Right lobe of liver (tissue), 4 donors: ENCODE results near the gene MYO3B.

Experiments used
- POLR2A ChIP-seq: fragments of 450-650 bp; IDR thresholded peaks from one replicate; pipeline ENCODE4 v1.6.1; 2017; ENCODE audit warnings: antibody characterized with exemption, mild to moderate bottlenecking
- TF ChIP-seq, protein P1 (sequence below), 4 donors: fragments of 200-600 bp in 3 of 4; fragments of 450-650 bp in 1 of 4; IDR thresholded peaks; one replicate each; pipeline versions ENCODE4 v1.5.1 to v1.8.0; 2016 to 2022; ENCODE audit warnings: antibody characterized with exemption in 4 of 4, mild to moderate bottlenecking in 2 of 4
- donor health status: DM: no; HTN: no; CAD: no.
- donor health status: DM: no; HTN: no; CAD: no.
- donor health status: DM: no; HTN: yes; CAD: no.

DNA sequence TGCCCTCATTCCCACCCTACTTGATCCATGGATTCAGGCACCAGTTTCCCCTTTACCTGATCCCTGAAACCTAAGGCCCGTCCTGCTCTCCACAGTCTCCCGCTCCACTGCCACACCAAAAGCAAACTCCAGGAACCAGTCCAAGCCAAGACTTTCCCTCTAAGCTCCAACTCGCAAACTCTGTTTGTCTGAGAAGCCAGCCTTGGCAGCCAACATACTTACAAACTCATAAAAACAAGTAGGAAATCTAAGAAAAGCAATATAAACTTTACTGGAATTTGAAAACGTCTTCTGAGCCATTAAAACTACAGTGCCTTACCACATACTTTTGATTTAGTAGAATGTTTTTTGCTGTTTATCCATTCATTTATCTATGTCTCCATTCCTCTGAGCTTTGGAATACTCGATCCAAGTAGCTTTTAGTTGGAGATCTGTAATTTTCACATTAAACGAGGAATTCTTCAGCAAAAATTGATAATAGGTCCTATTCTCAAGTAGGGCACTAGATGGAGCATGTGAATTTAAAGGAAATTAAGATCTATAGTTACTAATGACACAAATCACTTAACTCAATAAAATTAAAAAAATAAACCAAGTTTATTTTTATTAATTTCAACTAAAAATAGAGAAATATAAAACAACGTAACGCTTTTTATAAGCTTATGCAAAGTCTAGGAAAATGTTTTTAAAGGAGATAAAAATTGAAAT lies 199.7 kb downstream of the MYO3B start:
- TF ChIP-seq, protein P1, sequence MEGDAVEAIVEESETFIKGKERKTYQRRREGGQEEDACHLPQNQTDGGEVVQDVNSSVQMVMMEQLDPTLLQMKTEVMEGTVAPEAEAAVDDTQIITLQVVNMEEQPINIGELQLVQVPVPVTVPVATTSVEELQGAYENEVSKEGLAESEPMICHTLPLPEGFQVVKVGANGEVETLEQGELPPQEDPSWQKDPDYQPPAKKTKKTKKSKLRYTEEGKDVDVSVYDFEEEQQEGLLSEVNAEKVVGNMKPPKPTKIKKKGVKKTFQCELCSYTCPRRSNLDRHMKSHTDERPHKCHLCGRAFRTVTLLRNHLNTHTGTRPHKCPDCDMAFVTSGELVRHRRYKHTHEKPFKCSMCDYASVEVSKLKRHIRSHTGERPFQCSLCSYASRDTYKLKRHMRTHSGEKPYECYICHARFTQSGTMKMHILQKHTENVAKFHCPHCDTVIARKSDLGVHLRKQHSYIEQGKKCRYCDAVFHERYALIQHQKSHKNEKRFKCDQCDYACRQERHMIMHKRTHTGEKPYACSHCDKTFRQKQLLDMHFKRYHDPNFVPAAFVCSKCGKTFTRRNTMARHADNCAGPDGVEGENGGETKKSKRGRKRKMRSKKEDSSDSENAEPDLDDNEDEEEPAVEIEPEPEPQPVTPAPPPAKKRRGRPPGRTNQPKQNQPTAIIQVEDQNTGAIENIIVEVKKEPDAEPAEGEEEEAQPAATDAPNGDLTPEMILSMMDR (IDR thresholded peaks at IDR 0.05), result no peak
- no peak for TF ChIP-seq POLR2A
